ENCODE data around the gene RAI1.

RAI1 gene

DNA sequence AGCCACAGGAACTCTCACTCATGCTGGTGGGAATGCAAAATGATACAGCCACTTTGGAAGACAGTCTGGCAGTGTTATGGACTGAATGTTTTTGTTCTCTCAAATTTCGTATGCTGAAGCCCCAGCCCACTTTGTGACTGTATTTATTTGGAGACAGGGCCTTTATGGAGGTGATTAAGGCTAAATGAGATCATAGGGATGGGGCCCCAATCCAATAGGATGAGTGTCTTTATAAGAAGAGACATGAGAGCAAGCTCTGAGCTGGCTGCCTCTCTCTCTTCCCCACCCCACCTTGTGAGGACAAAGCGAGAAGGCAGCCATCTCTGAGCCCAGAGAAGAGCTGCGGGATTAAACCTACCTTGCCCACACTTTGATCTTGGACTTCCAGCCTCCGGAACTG, 21.9 kb upstream of the RAI1 start:
- TF ChIP-seq, protein P1, sequence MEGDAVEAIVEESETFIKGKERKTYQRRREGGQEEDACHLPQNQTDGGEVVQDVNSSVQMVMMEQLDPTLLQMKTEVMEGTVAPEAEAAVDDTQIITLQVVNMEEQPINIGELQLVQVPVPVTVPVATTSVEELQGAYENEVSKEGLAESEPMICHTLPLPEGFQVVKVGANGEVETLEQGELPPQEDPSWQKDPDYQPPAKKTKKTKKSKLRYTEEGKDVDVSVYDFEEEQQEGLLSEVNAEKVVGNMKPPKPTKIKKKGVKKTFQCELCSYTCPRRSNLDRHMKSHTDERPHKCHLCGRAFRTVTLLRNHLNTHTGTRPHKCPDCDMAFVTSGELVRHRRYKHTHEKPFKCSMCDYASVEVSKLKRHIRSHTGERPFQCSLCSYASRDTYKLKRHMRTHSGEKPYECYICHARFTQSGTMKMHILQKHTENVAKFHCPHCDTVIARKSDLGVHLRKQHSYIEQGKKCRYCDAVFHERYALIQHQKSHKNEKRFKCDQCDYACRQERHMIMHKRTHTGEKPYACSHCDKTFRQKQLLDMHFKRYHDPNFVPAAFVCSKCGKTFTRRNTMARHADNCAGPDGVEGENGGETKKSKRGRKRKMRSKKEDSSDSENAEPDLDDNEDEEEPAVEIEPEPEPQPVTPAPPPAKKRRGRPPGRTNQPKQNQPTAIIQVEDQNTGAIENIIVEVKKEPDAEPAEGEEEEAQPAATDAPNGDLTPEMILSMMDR (IDR thresholded peaks at IDR 0.05; ENCODE audit: low read depth, low read length): no peak
- DNase-seq (ENCODE audit: low read depth in 2 of 2): no peak
- no peak overlapping the region for H3K4me3 ChIP-seq (replicated peaks in 1 of 2; ENCODE audit: low read depth in 2 of 2, low read length in 2 of 2)

- TF ChIP-seq, protein P1 (IDR thresholded peaks at IDR 0.05; ENCODE audit: low read depth, low read length): no peak
- no peak for DNase-seq (ENCODE audit: low read depth in 2 of 2)
- no peak overlapping the region for H3K4me3 ChIP-seq (replicated peaks in 1 of 2; ENCODE audit: low read depth in 2 of 2, low read length in 2 of 2)
These were observed 20.1 kb upstream of the RAI1 start for GRCh38 chr17:17661134-17661533.

GRCh38 chr17:17661834-17662385, 19.3 kb upstream of the RAI1 start:
- TF ChIP-seq, protein P1 (IDR thresholded peaks at IDR 0.05; ENCODE audit: low read depth, low read length): no peak
- DNase-seq (ENCODE audit: low read depth in 2 of 2): no peak
- H3K4me3 ChIP-seq (replicated peaks in 1 of 2; ENCODE audit: low read depth in 2 of 2, low read length in 2 of 2): no peak overlapping the region

DNA sequence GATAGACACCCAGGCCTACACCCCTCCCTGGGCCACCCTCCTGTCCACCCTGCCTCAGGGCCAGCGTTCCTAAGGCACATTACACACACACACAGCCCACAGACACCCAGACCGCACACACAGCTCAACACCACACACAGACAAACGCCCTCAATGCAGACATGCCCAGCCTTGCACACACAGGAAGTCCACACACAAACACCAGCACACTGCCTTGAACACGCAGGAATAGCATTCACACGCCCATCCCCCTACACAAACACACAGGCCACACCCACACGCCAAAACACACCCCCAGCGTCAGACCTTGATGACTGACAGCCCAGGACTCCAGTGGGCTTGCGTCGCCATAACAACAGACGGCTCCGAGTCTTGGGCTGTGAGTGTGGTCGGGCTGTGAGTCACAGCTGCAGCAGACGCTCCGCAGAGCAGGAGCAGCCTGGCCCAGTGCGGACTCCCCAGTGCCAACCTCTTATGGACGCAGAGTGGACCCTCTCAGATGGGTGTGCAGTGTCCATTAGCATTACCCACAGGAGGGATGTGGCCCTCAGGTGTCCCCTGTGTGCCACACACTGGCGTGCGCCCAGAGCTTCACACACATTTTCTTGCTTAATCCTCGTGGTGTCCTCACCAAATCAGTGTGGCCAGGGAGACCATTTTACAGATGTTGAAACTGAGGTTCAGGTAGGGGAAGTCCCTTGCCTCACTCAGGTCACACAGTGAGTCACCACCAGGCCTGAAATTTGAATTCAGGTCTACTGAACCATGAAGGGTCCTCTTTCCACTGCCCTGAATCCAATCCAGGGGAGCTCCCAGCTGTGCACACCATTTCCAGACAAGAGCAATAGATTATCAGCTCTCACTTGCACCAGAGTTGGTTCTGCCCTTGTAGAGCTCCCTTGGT, 17.8 kb upstream of the RAI1 start:
- DNase-seq (ENCODE audit: low read depth in 2 of 2): peak; percentile 95 to 96
- H3K4me3 ChIP-seq (replicated peaks in 1 of 2; ENCODE audit: low read depth in 2 of 2, low read length in 2 of 2): no peak overlapping the region
- TF ChIP-seq, protein P1 (IDR thresholded peaks at IDR 0.05; ENCODE audit: low read depth, low read length): no peak

- TF ChIP-seq, protein P1 (IDR thresholded peaks at IDR 0.05; ENCODE audit: low read depth, low read length): no peak
- no peak overlapping the region for H3K4me3 ChIP-seq (replicated peaks in 1 of 2; ENCODE audit: low read depth in 2 of 2, low read length in 2 of 2)
- no peak for DNase-seq (ENCODE audit: low read depth in 2 of 2)
These were observed 17.2 kb upstream of the RAI1 start for GRCh38 chr17:17664064-17664452.

DNA sequence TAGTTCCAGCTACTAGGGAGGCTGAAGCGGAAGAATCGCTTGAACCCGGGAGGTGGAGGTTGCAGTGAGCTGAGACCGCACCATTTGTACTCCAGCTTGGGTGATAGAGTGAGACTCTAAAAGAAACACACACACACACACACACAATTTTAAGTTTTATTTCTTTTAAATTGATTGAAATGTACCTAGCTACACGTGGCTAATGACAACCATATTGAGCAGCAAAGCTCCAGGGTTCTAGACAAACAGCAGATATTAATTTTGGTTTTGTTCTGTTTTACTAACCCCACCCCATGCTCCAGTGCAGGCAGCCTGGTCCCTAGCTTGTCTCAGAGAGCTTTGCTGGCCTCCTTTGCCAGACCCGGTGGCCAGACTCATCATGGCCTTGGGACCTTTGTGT, 16.0 kb upstream of the RAI1 start:
- no peak for DNase-seq (ENCODE audit: low read depth in 2 of 2)
- no peak overlapping the region for H3K4me3 ChIP-seq (replicated peaks in 1 of 2; ENCODE audit: low read depth in 2 of 2, low read length in 2 of 2)
- TF ChIP-seq, protein P1 (IDR thresholded peaks at IDR 0.05; ENCODE audit: low read depth, low read length): no peak
